Right lobe of liver (tissue), 4 donors: ENCODE results near the gene LONP1.

Experiments
- CTCF ChIP-seq, 4 donors: fragments of 200-600 bp in 3 of 4; fragments of 450-650 bp in 1 of 4; IDR thresholded peaks; one replicate each; pipeline versions ENCODE4 v1.5.1 to v1.8.0; 2016 to 2022; ENCODE audit warnings: antibody characterized with exemption in 4 of 4, mild to moderate bottlenecking in 2 of 4
- POLR2A ChIP-seq: fragments of 450-650 bp; IDR thresholded peaks from one replicate; pipeline ENCODE4 v1.6.1; 2017; ENCODE audit warnings: antibody characterized with exemption, mild to moderate bottlenecking
- donor health status: DM: no; HTN: no; CAD: no.
- donor health status: DM: no; HTN: no; CAD: no.
- donor health status: DM: no; HTN: yes; CAD: no.

- TF ChIP-seq CTCF (IDR thresholded peaks at IDR 0.05): no peak
- no peak for TF ChIP-seq POLR2A
These were observed 14.4 kb downstream of the LONP1 start for GRCh38 chr19:5705552-5705951.
